Thymus (tissue), 11 donors: ENCODE results near the gene ABCD3. TPM values are rescaled to one million over a fixed set of nuclear protein-coding genes. Genes with fewer than 3 reads are reported as not detected.
A peak's percentile ranks its signal among the peaks of the same experiment; 100 is the strongest.

Source experiments
- DNase-seq, 9 donors: peaks; one replicate each; pipeline ENCODE4 v3.0.0-alpha.2; 2013; ENCODE audit warnings: low spot score in 9 of 9, low read depth in 6 of 9, missing footprints in 1 of 9
- H3K27ac ChIP-seq, 2 donors: one replicate each; pipeline ENCODE4 v1.5.1; 2013; ENCODE audit warnings: control low read depth in 1 of 2, low read depth in 1 of 2, low read length in 1 of 2, mild to moderate bottlenecking in 1 of 2, moderate library complexity in 1 of 2
- H3K27me3 ChIP-seq, 2 donors: one replicate each; pipeline ENCODE4 v1.5.1; 2013; ENCODE audit warnings: low read length in 1 of 2; ENCODE audit not compliant: control insufficient read depth in 2 of 2, insufficient read depth in 1 of 2
- H3K36me3 ChIP-seq, 2 donors: one replicate each; pipeline ENCODE4 v1.5.1; 2013; ENCODE audit warnings: low read length in 1 of 2, mild to moderate bottlenecking in 1 of 2, moderate library complexity in 1 of 2; ENCODE audit not compliant: control insufficient read depth in 2 of 2, insufficient read depth in 2 of 2
- H3K4me1 ChIP-seq, 2 donors: one replicate each; pipeline ENCODE4 v1.5.1; 2013; ENCODE audit warnings: low read length in 2 of 2; ENCODE audit not compliant: control insufficient read depth in 2 of 2, insufficient read depth in 2 of 2
- H3K4me3 ChIP-seq, 2 donors: one replicate each; pipeline ENCODE4 v1.5.1; 2013; ENCODE audit warnings: low read length in 2 of 2, control low read depth in 1 of 2, mild to moderate bottlenecking in 1 of 2
- H3K9me3 ChIP-seq, 2 donors: one replicate each; pipeline ENCODE4 v1.5.1; 2013; ENCODE audit warnings: low read length in 1 of 2, mild to moderate bottlenecking in 1 of 2; ENCODE audit not compliant: control insufficient read depth in 2 of 2, insufficient read depth in 1 of 2
- WGBS: extraction: QIAGEN DNeasy Blood & Tissue Kit; methylation state at CpG from one replicate; pipeline ENCODE4 v1.1.7; 2013; 5-methylcytosine and 5-hydroxymethylcytosine counted together
- polyA plus RNA-seq: library from polyadenylated mRNA; stranded (reverse); fragments of 200-250 nt; gene quantifications from one replicate; pipeline ENCODE4 v1.2.3, GENCODE V29; 2013
- total RNA-seq: library from RNA; stranded (reverse); fragments of 120-200 nt; gene quantifications from one replicate; pipeline ENCODE4 v1.2.4, GENCODE V29; 2013
- donor health status: healthy.

Gene ABCD3
- total and polyA plus RNA-seq, 2 donors, result 84.2 to 92.7 TPM

DNA sequence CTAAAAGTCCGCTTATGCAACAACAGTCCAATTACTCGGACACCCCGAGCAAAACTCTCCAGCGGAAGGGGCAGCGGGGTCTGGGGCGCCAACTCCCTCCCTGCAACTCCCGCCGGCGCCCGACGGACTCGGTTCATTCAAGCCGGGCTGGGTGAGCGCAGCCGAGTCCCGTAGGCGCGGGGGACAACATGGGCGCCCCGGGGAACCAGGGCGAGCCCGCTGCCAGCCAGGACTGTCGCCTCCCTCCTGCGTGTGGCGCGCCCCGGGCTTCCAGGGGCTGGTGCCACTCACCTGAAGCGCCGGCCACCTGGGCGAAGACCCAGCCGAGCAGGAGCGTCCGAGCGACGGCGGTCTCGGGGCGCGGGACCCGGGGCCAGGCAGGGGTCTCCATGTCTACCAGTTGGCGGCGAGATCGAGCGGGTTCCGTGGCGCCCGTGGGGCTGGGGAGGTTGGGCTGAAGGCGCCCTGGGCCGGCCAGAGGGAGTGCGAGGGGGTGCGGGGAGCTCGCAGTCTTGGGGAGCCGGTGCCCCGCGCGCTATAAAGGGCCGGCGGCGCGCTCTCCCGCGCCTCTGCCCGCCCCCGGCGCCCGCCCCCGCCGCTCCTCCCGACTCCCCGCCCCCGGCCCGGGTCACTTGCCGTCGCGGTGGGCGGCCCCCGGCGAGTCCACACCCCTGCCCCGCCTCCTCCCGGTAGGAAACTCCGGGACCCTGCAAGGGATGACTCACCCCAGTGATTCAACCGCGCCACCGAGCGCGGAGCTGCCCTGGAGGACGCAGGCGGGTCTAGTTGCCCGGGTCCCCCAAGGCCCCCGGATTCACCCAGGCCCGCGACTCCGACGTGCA, 123.3 kb downstream of the ABCD3 start, which contains the start of gene F3:
Gene F3 (minus strand): TSS at position 514 of the 842 bp plus-strand sequence. CDS start 123 bp downstream, at position 391.
- H3K4me1 ChIP-seq, result peaks cover 3 to 13% of the 10 kb centered on the region in 2 donors
- H3K4me3 ChIP-seq, result peak within 1 kb of the TSS; percentile 35 to 56
- WGBS, result under 1% methylated on average over 94 of the region's 94 CpGs
- H3K27ac ChIP-seq, result peak within 1 kb of the TSS in 1 of 2 donors; percentile 84
- no peaks in the 10 kb centered on the region for H3K36me3 ChIP-seq
- peaks cover 28 to 62% of the 10 kb centered on the region in 2 donors for H3K27me3 ChIP-seq
- H3K9me3 ChIP-seq, result no peaks in the 10 kb centered on the region
- peak in 5 of 9 donors; percentile 18 to 48 (median 38) for DNase-seq

- 3% methylated on average over 26 of the region's 26 CpGs for WGBS
- Histone ChIP-seq H3K4me3 (peak overlapping the region; percentile 35 to 56), H3K36me3 (no peaks in the 10 kb centered on the region), H3K27ac (peak overlapping the region in 1 of 2 donors; percentile 84), H3K27me3 (peaks cover 28 to 60% of the 10 kb centered on the region in 2 donors), H3K4me1 (peaks cover 3 to 13% of the 10 kb centered on the region in 2 donors), H3K9me3 (no peaks in the 10 kb centered on the region)
- no peak for DNase-seq
Measured at GRCh38 chr1:94542088-94542870, 124.1 kb downstream of the ABCD3 start.

- DNase-seq, result no peak
- H3K27me3 ChIP-seq, result peaks cover 28 to 57% of the 10 kb centered on the region in 2 donors
- H3K36me3 ChIP-seq, result no peaks in the 10 kb centered on the region
- 3% methylated on average over 1 of the region's 1 CpG for WGBS
- H3K4me1 ChIP-seq, result peaks cover 3 to 13% of the 10 kb centered on the region in 2 donors
- H3K9me3 ChIP-seq, result no peaks in the 10 kb centered on the region
- no peak overlapping the region for H3K4me3 ChIP-seq
- no peak overlapping the region for H3K27ac ChIP-seq
Measured at GRCh38 chr1:94543001-94543400, 124.8 kb downstream of the ABCD3 start.

DNA sequence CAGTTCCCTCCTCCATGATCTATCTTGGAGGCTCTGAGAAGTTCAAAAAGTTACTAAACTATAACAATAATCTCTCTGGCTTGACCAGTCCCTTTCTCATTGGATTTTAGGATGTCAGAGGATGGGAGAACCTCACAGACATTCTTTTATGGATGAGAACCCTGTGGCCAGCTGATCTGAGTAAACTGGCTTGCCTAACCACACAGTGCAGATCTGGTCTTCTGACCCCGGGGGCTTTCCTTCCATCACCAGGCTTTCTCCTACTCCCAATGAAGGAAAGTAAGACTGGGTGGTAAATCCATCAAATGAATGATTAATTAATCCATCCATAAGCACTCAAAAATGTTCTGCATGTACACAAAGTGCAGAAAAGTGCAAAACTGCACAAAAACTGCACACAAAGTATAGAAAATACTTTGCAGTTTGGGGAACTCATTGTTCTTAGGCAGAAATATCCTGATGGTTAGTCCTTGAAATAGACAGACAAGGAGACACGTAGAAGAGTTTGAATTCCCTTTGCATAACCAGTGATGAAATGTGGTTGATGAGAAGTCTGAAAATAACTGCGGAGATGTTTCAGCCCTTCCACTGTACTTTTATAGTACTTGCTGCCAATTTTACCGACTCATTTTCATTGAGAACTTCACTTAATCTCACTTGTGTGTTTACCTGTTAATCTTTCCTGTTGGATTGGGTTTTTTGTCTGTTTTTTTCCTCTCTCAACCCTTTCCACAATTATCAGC, 125.9 kb downstream of the ABCD3 start:
- H3K36me3 ChIP-seq, result no peaks in the 10 kb centered on the region
- no peaks in the 10 kb centered on the region for H3K9me3 ChIP-seq
- 97% methylated on average over 4 of the region's 4 CpGs for WGBS
- no peak overlapping the region for H3K27ac ChIP-seq
- DNase-seq, result no peak
- H3K4me3 ChIP-seq, result no peak overlapping the region
- peaks cover 26 to 48% of the 10 kb centered on the region in 2 donors for H3K27me3 ChIP-seq
- peaks cover 3 to 13% of the 10 kb centered on the region in 2 donors for H3K4me1 ChIP-seq

GRCh38 chr1:94544706-94545490, 126.7 kb downstream of the ABCD3 start:
- Histone ChIP-seq H3K4me3 (no peak overlapping the region), H3K9me3 (no peaks in the 10 kb centered on the region), H3K27me3 (peaks cover 25 to 40% of the 10 kb centered on the region in 2 donors), H3K4me1 (peaks cover 3 to 13% of the 10 kb centered on the region in 2 donors), H3K27ac (no peak overlapping the region), H3K36me3 (no peaks in the 10 kb centered on the region)
- DNase-seq, result no peak
- WGBS, result 96% methylated on average over 4 of the region's 4 CpGs

DNA sequence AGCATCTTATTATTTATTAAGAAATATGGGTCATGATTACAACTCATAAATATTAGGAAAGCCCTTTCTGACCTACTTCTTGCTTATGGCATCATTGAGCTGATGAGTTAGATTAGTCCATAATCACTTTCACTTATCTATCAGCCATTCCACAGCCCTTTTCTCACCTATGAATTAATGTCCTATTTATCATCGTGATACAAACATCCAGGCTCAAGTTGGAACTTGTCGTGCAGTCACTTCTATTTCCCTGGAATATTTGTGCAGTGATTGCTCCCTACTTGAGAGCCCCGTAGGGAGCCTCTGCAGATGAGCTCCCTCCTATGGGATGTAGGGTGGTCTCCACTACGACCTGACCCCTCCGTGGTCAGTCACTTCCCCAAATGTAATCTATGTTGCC, 131.5 kb downstream of the ABCD3 start:
- peaks cover 0 to 4% of the 10 kb centered on the region in 2 donors for H3K4me1 ChIP-seq
- no peaks in the 10 kb centered on the region for H3K36me3 ChIP-seq
- H3K27me3 ChIP-seq, result peaks cover 2 to 5% of the 10 kb centered on the region in 2 donors
- H3K9me3 ChIP-seq, result no peaks in the 10 kb centered on the region
- no peak overlapping the region for H3K27ac ChIP-seq
- H3K4me3 ChIP-seq, result no peak overlapping the region
- no peak for DNase-seq
- WGBS, result 89% methylated on average over 5 of the region's 5 CpGs

DNA sequence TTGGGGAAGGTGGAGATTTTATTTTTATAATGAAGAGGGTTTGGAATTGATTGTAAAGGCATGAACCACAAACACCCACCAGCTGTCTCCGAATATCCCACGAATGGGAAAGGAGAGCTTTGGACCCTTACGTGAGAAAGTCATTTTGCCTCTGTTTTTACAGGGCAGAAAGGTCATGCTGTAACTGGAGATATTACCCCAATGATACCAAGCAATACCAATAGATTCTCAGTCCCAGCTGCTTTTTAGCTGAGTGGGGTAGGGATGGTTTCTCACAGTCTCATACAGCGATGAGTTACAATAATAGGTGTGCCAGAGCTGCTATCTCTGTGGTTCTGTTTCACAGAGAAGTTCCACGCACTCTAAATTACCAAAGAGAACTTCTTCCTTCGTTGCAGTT, 132.2 kb downstream of the ABCD3 start:
- Histone ChIP-seq H3K27me3 (peaks cover 0 to 3% of the 10 kb centered on the region in 2 donors), H3K36me3 (no peaks in the 10 kb centered on the region), H3K4me1 (peaks cover 0 to 4% of the 10 kb centered on the region in 2 donors), H3K27ac (peak overlapping the region in 1 of 2 donors; percentile 1), H3K9me3 (no peaks in the 10 kb centered on the region), H3K4me3 (no peak overlapping the region)
- 93% methylated on average over 6 of the region's 6 CpGs for WGBS
- DNase-seq, result no peak

- Histone ChIP-seq H3K27me3 (peaks cover 0 to 3% of the 10 kb centered on the region in 2 donors), H3K9me3 (no peaks in the 10 kb centered on the region), H3K36me3 (no peaks in the 10 kb centered on the region), H3K4me1 (peaks cover 0 to 4% of the 10 kb centered on the region in 2 donors), H3K27ac (peak overlapping the region in 1 of 2 donors; percentile 13), H3K4me3 (no peak overlapping the region)
- no peak for DNase-seq
- 95% methylated on average over 5 of the region's 5 CpGs for WGBS
Measured at GRCh38 chr1:94550800-94551241, 132.6 kb downstream of the ABCD3 start.
